Mesodermal cell (in vitro differentiated cells): ENCODE data around the gene BMPR1B.

Source experiments
- H3K27ac ChIP-seq: 2 replicates; pipeline ENCODE4 v1.7.0; 2013; ENCODE audit warnings: mild to moderate bottlenecking, low read depth, low read length, moderate library complexity; ENCODE audit not compliant: severe bottlenecking
- H3K36me3 ChIP-seq: 2 replicates; pipeline ENCODE4 v1.7.1; 2013; ENCODE audit warnings: mild to moderate bottlenecking, low read length, moderate library complexity; ENCODE audit not compliant: control insufficient read depth, insufficient read depth
- H3K4me1 ChIP-seq: one replicate; pipeline ENCODE4 v1.7.1; 2013; ENCODE audit warnings: mild to moderate bottlenecking, low read length; ENCODE audit not compliant: insufficient read depth, control insufficient read depth, poor library complexity, severe bottlenecking
- H3K4me3 ChIP-seq: 2 replicates; pipeline ENCODE4 v1.7.0; 2013; ENCODE audit warnings: low read length, control low read depth, mild to moderate bottlenecking; ENCODE audit not compliant: insufficient read depth, poor library complexity, severe bottlenecking; ENCODE audit errors: extremely low read depth
- H3K9me3 ChIP-seq: 2 replicates; pipeline ENCODE4 v1.7.1; 2013; ENCODE audit warnings: mild to moderate bottlenecking, low read length, moderate library complexity; ENCODE audit not compliant: control insufficient read depth
- WGBS, 2 experiments: methylation state at CpG; one replicate each; pipeline ENCODE4 v1.1.5; 2013; ENCODE audit warnings: missing lambda C conversion rate in 2 of 2; ENCODE audit not compliant: insufficient coverage in 2 of 2; 5-methylcytosine and 5-hydroxymethylcytosine counted together

BMPR1B gene

DNA sequence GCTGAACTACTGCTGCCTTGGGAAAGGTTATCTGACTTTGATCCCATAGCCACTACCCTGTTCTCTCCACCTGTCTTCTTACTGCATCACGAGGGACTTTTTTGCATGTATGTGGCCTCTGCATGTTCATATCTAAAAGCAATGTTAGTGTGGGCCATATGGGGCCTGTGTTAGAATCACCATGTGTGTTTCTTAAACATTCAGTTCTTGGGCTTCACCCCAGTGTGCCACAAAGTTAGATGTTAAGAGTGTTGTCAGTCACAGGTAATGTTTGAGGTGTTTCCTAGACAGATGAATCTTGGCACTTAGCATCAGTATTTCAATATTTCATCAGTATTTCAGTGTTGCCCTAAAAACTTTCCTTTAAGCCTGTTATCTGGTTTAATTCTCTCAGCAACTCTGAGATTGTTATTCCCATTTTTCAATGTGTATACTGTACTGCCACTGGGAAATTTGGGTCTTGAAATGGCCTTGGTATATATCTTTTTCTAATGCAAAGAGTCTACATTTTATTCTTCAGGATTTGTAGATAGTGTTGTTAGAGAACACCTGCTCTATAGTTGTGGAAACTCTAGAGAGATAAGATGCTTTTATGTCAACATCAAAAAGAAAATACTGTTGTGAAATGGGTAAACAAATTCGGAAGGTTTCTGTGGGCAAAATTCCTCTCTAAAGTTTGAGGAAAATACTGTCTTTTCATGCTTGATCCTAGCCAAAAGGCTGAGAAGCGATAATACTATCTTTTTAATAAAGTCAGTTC lies 259.7 kb downstream of the BMPR1B start:
- Histone ChIP-seq H3K9me3 (no peaks in the 10 kb centered on the region), H3K4me1 (no peaks in the 10 kb centered on the region), H3K4me3 (no peak overlapping the region), H3K36me3 (no peaks in the 10 kb centered on the region), H3K27ac (no peak overlapping the region)
- 60% methylated on average over 1 of the region's 3 CpGs; no CpG with 5 or more reads in 1 of the 2 experiments for WGBS, 2 experiments

DNA sequence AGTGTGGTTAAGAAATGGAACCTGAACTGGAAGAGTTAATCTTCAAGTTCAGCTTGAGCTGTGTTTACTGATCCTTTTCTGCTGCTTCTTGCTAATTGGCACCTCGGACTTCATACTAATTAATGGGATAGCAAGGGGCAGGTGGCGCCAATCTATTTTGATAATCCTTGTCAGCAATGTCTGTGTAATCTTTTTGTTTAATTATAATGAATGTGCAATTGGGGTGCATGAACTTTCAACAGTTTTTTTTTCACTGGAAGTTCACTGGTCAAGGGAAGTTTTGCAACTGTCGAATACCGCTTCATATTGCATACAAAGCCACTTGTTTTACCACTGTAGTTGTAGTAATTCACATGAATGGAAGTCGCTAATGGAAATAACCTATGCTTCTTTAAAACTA lies 261.0 kb downstream of the BMPR1B start:
- no peak overlapping the region for H3K27ac ChIP-seq
- no peak overlapping the region for H3K4me3 ChIP-seq
- no peaks in the 10 kb centered on the region for H3K36me3 ChIP-seq
- no peaks in the 10 kb centered on the region for H3K4me1 ChIP-seq
- WGBS, 2 experiments = 46% methylated on average over 2 of the region's 5 CpGs; no CpG with 5 or more reads in 1 of the 2 experiments
- no peaks in the 10 kb centered on the region for H3K9me3 ChIP-seq

DNA sequence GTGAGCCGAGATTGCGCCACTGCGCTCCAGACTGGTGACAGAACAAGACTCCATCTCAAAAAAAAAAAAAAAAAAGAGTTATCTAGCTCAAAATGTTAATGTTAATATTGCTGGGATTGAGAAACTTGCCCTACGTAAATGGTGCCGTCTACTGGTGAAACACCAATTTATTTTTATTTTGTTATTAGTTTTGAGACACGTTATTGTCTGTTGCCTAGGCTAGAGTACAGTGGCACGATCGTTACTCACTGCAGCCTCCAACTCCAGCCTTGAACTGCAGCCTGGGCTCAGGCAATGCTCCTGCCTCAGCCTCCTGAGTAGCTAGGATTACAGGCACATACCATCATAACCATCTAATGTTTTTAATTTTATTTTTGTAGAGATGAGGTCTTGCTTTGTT lies 262.8 kb downstream of the BMPR1B start:
- WGBS, 2 experiments = 89 to 96% methylated on average over 4 of the region's 8 CpGs
- no peaks in the 10 kb centered on the region for H3K4me1 ChIP-seq
- H3K36me3 ChIP-seq = no peaks in the 10 kb centered on the region
- no peak overlapping the region for H3K27ac ChIP-seq
- no peak overlapping the region for H3K4me3 ChIP-seq
- H3K9me3 ChIP-seq = no peaks in the 10 kb centered on the region

DNA sequence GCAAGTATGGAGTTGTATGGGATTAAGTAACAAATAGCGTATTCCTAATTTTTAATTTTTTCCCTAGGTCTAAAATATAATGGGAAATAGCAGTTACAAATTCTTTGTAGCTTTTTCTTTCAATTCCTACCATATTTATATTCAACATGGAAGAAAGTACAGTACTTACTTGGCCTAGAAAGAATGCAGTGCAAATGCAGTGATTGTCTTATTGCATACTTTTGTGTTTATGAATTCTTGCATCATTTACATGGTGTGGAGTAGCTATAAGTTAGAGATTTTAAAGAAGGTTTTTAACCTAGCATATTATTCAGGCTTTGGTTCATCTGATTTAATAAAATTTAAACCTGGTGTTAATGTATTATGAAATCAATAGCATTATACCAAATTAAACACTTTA lies 263.3 kb downstream of the BMPR1B start:
- H3K27ac ChIP-seq = no peak overlapping the region
- no peaks in the 10 kb centered on the region for H3K36me3 ChIP-seq
- no peaks in the 10 kb centered on the region for H3K4me1 ChIP-seq
- no peak overlapping the region for H3K4me3 ChIP-seq
- H3K9me3 ChIP-seq = no peaks in the 10 kb centered on the region
- WGBS, 2 experiments = no CpG with 5 or more reads among the region's 1 CpG

DNA sequence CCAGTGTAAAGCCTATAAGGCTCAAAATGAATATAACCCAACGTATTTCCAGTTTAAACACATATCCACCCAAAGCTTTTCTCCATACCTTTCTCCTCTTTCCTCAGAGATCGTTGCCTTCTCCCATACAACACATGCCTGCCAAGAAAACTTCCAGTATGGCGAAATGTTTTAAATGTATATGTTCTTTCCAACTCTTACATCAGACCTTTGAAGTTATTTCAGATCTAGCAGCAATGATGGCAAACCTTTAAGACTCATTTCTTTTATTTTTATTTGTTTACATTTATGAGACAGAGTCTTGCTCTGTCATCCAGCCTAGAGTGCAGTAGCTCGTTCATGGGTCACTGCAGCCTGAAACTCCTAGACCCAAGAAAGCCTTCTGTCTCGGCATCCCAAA lies 265.4 kb downstream of the BMPR1B start:
- Histone ChIP-seq H3K4me1 (no peaks in the 10 kb centered on the region), H3K27ac (no peak overlapping the region), H3K4me3 (no peak overlapping the region), H3K36me3 (no peaks in the 10 kb centered on the region), H3K9me3 (no peaks in the 10 kb centered on the region)
- WGBS, 2 experiments = 93 to 100% methylated on average over 1 to 3 of the region's 5 CpGs

DNA sequence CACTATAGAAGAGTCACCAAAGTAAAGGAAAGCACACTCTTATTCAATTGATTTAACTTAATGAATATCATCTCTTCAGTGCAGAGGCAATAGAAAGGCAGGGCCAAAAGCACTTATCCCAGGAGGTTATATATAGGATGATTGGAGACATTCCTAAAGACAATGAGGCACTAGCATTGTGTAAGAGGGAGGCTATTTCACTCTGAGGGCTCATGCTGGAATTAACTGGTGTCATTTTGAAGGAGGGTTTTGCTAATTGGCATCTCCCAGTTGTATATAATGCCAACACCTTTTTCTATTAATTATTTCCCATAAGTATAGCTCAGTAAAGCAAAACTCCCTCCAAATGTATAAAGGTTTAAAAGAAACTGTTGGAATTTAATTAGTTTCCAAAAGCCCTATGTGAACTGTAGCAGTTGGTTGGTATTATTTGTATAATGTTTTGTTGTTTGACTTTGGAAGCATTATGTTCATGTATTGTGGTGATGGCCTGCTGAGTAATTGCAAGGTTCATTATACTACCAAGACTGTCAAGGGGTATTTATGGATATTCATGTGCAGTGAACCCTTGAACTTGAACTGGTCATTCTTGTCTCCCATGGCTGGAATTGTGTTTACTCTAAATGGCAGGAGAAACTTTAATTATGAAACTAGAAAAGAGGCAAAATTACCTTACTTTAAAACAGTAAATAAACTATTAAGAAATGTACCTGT lies 270.3 kb downstream of the BMPR1B start:
- Histone ChIP-seq H3K27ac (no peak overlapping the region), H3K9me3 (no peaks in the 10 kb centered on the region), H3K4me3 (no peak overlapping the region), H3K4me1 (no peaks in the 10 kb centered on the region), H3K36me3 (no peaks in the 10 kb centered on the region)

DNA sequence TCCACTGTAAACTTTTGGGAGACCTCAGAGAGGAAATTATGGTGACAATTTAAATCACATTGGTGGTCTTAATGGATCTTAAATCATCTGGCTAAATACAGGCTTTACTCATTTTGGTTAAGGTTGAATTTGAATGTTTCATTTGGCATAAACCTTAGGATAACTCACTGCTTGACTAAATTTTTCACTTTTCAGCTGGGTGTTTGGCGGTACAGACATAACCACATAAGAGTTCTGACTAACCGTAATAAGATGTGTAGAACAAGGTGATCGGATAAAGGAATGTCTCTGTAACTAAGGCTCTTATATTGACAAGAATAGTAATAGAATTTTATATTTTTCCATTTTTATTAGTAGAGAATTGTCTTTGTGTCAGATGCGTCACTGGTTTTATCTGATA lies 281.0 kb downstream of the BMPR1B start:
- H3K27ac ChIP-seq = no peak overlapping the region
- H3K4me1 ChIP-seq = no peaks in the 10 kb centered on the region
- peaks cover 3% of the 10 kb centered on the region for H3K9me3 ChIP-seq
- no CpG with 5 or more reads among the region's 4 CpGs for whole genome bisulfite sequencing, 2 experiments
- H3K4me3 ChIP-seq = no peak overlapping the region
- H3K36me3 ChIP-seq = no peaks in the 10 kb centered on the region

DNA sequence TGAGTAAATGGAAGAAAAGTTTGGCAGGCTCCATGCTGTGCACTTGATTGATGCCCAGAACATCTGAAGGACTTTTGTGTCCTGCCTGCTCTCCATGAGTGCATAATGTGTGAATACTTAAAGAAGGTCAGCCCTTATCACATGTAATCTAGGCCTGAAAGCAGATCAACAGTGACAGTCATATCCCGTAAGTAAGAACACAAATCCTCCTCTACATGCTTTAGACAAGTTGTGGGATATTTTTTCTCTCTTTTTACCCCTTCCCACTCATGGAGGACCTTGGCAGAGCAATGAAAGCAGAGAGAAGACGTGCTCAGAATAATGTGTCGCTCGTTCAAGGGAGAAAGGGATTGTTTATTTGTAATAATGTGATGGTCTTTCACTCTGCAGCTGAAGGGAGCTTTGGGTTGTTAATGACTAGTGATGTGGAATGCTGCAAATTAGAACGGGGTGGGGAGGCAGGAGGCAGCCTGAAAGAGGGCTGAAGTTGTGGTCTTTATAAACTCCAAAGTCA lies 286.6 kb downstream of the BMPR1B start:
- peak overlapping the region; percentile 63 for H3K27ac ChIP-seq
- 0 to 17% methylated on average over 1 to 4 of the region's 5 CpGs for WGBS, 2 experiments
- peaks cover 18% of the 10 kb centered on the region for H3K4me1 ChIP-seq
- H3K4me3 ChIP-seq = no peak overlapping the region
- H3K9me3 ChIP-seq = no peaks in the 10 kb centered on the region
- H3K36me3 ChIP-seq = no peaks in the 10 kb centered on the region

DNA sequence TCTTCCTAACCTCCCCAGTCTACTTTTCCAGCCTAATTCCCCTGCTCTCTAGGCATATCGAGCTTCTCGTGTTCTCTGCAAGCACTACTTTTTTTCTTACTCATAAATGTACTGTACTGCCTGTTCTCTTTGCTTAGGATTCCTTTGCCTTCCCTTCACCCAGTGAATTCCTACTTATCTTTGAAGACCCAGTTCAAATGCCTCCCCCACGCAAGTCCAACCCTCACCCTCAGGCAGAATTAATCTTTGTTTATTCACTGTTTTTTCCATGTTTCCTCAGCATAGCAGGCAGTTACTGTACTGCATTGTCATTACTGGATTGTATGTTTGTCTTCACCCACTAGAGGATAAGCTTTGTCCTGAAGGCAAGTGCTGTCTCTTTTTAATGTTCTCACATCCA lies 287.7 kb downstream of the BMPR1B start:
- Histone ChIP-seq H3K27ac (peak overlapping the region; percentile 62), H3K4me1 (peaks cover 18% of the 10 kb centered on the region), H3K9me3 (no peaks in the 10 kb centered on the region), H3K4me3 (no peak overlapping the region), H3K36me3 (no peaks in the 10 kb centered on the region)
- 54 to 61% methylated on average over 3 of the region's 3 CpGs for WGBS, 2 experiments

DNA sequence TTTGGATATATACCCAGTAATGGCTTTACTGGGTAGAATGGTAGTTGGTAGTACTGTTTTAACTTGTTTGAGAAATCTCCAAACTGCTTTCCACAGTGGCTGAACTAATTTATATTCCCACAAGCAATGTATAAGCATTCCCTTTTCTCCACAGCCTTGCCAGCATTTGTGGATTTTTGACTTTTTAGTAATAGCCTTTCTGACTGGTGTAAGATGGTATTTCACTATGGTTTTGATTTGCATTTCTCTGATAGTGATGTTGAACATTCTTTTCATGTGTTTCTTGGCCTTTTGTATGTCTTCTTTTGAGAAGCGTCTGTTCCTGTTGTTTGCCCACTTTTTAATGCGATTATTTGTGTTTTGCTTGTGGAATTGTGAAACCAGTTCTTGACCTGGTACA lies 290.5 kb downstream of the BMPR1B start:
- no peaks in the 10 kb centered on the region for H3K9me3 ChIP-seq
- H3K36me3 ChIP-seq = no peaks in the 10 kb centered on the region
- H3K4me1 ChIP-seq = peaks cover 18% of the 10 kb centered on the region
- H3K27ac ChIP-seq = no peak overlapping the region
- 81 to 100% methylated on average over 1 to 2 of the region's 2 CpGs for WGBS, 2 experiments
- no peak overlapping the region for H3K4me3 ChIP-seq
